Embryonic facial prominence (tissue), 1 donor: Measurements from ENCODE around the gene HARBI1.

ENCODE experiments used
- DNase-seq: peaks from one replicate; pipeline ENCODE4 v3.0.0-alpha.2; 2016; ENCODE audit errors: extremely low spot score

HARBI1 gene

DNA sequence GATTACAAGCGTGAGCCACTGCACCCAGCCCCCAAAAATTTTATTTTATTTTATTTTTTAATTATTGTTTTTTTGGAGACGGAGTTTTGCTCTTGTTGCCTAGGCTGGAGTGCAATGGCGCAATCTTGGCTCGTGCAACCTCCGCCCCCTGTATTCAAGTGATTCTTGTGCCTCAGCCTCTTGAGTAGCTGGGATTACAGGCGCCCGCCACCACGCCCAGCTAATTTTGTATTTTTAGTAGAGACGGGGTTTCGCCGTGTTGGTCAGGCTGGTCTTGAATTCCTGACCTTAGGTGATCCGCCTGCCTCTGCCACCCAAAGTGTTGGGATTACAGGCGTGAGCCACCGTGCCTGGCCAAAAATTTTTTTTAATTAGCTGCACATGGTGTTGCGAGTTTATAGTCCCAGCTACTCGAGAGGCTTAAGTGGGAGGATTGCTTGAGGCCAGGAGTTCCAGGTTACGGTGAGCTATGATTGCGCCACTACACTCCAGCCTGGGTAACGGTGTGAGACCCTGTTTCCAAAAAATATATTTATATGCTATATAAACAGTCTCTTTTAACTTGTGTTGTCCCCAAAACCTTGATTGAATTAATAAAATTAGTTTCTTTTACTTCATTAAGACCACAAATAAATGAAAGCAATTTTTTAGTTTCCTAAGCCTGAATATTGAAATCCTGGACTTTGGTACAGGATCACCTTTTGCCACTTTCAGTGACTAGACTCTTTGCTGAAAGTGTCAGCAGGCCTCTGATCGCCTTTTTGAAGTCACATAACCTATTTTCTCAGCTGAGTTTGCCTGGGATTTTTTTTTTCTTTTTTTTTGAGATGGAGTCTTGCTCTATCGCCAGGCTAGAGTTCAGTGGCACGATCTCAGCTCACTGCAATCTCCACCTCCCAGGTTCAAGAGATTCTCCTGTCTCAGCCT is 16.5 kb upstream of the HARBI1 start:
- DNase-seq = no peak

DNA sequence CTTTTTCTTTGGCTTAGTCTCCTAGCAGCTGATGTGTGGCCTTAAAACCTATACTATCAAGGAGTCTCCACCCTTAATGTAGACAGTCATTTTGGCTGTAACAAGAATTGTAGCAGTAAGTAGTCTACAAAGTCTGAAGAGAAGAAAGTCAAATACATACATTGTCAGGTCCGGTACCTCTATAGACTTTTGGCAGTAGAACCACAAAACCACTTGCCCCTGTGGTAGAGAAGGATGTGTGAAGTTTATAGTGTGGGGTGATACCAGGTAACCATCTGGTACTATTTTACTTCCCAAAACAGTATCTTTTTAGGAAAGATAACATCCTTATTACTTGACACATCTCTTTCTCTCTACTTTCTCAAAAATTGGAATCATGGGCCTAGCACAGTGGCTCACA is 15.5 kb upstream of the HARBI1 start:
- DNase-seq = no peak

DNA sequence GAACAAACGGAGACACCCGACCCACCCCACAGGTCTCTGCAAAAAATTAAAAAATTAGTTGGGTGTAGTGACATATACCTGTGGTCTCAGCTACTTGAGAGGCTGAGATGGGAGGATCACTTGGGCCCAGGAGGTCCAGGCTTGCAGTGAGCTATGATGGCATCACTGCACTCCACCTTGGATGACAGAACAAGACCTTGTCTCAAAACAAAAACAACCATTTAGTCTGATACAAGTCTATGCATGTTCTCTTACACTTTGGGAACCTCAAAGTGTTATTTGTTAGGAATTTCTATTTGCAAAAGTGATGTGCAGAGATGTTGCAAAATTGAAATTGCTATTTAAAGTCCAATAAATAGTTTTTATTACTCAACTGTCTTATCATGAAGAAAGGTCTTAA is 14.6 kb upstream of the HARBI1 start:
- no peak for DNase-seq

DNA sequence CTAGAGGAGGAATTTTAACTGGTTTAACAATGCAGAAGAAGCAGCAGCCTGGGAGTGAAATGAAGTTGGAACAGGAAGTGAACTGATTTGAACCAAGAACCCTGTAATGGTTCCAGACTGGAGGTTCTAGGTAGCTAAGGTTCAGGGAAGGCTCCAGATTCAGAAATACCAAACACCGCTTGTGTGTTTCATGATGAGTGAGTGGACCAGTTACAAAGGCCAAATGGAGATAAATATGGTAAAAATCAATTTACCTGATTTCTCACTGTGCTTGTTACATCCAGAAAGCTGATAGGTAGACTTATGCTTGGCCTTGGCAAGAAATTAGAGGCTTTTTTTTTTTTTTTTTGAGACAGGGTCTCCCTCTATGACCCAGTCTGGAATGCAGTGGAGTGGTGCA is 13.2 kb upstream of the HARBI1 start:
- no peak for DNase-seq

DNA sequence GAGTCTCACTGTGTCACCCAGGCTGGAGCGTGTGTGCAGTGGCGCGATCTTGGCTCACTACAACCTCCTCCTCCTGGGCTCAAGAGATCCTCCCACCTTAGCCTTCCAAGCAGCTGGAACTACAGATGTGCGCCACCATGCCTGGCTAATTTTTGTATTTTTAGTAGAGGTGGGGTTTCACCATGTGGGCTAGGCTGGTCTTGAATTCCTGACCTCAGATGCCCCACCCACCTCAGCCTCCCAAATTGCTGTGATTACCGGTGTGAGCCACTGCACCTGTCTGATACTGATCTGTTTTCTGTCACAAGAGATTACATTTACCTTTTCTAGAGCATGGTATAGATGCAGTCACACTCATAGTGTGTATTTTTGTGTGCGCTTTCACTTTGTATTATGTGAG is 11.9 kb upstream of the HARBI1 start:
- DNase-seq = no peak

DNA sequence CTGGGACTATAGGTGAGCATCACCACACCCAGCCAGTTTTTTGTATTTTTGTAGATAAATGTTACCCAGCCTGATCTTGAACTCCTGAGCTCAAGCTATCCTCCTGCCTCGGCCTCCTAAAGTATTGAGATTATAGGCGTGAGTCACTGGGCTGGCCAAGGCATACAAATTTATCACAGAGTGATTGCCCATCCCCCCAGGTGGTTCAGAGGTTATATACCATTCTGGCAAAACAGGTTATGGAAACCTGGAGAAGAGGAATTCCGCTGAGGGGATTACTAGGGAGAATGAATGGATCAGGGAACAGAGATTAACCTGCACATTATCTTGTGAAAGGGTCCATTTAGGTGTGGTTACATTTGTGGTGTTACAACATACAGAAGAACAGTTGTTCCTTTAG is 8.4 kb upstream of the HARBI1 start:
- DNase-seq = no peak

GRCh38 chr11:46618837-46619236 is 1.8 kb upstream of the HARBI1 start:
- no peak for DNase-seq

- no peak for DNase-seq
These were observed 916 bp upstream of the HARBI1 start for GRCh38 chr11:46617972-46618314.

- peak; percentile 17 for DNase-seq
These were observed 385 bp downstream of the HARBI1 start for GRCh38 chr11:46616551-46617133.

DNA sequence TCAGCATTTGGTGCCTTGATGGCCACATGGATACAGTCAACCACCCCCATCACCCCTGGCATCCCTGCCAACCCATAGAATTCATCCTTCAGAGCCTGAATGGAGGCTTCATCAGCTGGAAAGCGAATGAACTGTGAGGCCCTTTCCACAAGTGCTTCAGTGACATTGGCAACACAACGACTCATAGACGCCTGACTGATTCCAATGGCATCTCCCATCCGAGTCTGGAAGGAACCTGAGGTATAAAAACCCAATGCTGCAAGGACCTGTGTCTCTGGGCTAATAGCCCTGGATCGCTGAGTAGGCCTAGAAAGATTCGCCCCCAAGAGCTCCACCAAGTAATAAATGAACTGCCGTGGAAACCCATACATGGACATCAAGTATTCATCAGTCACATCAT is 1.3 kb downstream of the HARBI1 start:
- no peak for DNase-seq

- DNase-seq = no peak
These were observed 4.7 kb downstream of the HARBI1 start for GRCh38 chr11:46612326-46612725.

GRCh38 chr11:46611526-46612304 is 5.3 kb downstream of the HARBI1 start:
- DNase-seq = no peak

- no peak for DNase-seq
These were observed 7.6 kb downstream of the HARBI1 start for GRCh38 chr11:46609386-46609785.

GRCh38 chr11:46607516-46607915 is 9.5 kb downstream of the HARBI1 start:
- no peak for DNase-seq

DNA sequence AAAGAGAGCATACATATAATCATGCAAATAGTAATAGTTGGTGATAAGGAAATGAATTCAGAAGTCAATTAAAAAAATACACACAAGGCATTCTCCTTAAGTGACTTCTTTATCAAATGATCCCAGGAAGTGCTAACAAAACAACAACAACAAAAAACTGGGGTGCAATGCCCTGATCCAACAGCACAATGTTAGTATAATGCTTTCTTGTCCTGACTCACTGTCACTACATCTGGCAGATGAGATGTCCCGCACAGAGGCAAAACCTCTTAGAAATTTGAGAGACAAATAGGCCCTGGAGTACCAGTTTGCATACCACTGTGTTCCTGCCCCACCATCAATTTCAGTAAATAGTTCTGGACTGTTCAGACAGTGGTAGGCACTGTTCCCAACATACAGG is 12.2 kb downstream of the HARBI1 start:
- no peak for DNase-seq

GRCh38 chr11:46603704-46604308 is 13.2 kb downstream of the HARBI1 start:
- no peak for DNase-seq

GRCh38 chr11:46601129-46601528 is 15.9 kb downstream of the HARBI1 start:
- no peak for DNase-seq

DNA sequence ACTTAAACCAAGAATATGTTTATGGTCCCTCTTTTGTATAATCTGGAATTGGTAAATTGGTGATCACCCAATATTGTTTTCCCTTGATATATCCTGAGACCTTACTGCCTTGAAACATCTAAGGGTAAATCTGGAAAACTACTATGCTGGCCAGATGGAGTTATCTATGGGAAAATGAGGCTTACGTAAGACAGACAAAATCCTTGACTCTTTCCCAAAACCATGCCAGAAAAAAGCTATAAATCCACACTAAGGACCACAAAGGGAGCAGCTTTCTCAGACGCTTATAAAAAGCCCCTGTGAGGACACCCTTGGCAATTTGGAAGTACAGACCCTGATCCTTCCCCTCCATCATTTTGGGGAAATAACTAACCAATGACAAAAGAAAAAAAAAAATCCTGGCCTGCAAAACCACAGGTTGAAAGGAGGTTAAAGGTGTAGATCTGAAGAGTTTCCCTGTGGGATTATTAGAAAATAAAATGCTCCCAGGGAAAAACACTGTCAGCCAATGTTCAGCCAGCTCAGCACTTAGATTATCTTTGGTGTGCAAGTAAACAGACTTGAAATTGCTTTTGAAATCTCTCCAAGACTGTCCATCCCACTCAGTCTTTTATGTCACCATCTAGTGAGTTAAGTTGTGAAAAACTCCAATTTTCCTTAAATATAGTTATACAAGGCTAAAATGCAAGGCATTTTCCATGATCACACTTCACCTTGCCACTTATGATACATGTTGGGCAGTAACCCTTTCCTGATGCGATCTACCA is 16.6 kb downstream of the HARBI1 start:
- DNase-seq = no peak

- DNase-seq = no peak
These were observed 17.5 kb downstream of the HARBI1 start for GRCh38 chr11:46599340-46600193.

- DNase-seq = no peak
These were observed 19.3 kb downstream of the HARBI1 start for GRCh38 chr11:46597609-46598219.
